Peyer's patch (tissue), 4 donors: ENCODE results near the gene NRAP.

Experiments used
- POLR2A ChIP-seq, 2 donors: fragments of 450-650 bp; IDR thresholded peaks; one replicate each; pipeline ENCODE4 v1.5.1; 2017; ENCODE audit warnings: antibody characterized with exemption in 2 of 2, mild to moderate bottlenecking in 2 of 2, moderate library complexity in 2 of 2
- TF ChIP-seq, protein P1 (sequence below), 6 experiments: fragments of 450-650 bp in 4 of 6; fragments of 200-600 bp in 2 of 6; sonication (generic) in 1 of 6; IDR thresholded peaks; one replicate each; pipeline ENCODE4 v1.5.1; 2017 to 2019; ENCODE audit warnings: antibody characterized with exemption in 6 of 6, mild to moderate bottlenecking in 3 of 6, moderate library complexity in 1 of 6

DNA sequence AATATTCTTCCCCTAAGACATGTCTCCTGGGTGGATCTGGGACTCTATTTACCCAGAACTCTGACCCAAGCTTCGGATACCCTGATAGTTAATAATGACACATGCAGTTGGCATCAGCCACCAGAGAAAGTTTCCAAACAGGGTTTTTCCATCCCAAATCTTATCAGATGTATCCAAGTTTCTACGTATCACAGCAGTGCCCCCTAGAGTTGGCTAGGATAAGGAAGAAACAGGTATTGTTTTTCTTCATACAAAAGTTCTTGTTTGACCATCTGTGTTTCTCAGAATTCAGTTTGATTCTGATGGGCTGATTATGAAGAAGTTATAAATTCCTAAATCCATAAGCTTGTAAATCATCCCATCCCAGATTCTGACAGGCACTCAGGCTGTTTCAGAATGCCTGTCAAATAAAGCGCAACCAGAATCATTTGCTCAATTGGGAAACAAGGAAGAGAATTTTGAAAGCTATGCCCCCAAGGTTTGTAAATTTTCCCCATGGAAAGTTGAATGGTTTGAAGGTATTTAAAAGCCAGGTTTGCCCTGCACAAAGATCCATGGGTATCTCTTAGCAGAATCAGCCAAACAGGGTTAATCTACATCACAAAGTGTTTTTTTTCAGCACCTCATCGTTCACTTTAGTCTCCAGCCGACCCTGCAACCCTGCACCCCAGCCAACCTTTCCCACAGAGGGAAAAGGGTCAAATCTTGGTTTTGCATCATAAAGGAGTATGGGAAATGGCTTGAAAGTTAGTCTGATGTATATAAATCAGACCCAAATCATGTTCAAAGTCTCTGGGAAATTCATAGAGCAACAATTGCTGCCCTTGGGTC lies 47.4 kb downstream of the NRAP start:
- TF ChIP-seq, protein P1, sequence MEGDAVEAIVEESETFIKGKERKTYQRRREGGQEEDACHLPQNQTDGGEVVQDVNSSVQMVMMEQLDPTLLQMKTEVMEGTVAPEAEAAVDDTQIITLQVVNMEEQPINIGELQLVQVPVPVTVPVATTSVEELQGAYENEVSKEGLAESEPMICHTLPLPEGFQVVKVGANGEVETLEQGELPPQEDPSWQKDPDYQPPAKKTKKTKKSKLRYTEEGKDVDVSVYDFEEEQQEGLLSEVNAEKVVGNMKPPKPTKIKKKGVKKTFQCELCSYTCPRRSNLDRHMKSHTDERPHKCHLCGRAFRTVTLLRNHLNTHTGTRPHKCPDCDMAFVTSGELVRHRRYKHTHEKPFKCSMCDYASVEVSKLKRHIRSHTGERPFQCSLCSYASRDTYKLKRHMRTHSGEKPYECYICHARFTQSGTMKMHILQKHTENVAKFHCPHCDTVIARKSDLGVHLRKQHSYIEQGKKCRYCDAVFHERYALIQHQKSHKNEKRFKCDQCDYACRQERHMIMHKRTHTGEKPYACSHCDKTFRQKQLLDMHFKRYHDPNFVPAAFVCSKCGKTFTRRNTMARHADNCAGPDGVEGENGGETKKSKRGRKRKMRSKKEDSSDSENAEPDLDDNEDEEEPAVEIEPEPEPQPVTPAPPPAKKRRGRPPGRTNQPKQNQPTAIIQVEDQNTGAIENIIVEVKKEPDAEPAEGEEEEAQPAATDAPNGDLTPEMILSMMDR (IDR thresholded peaks at IDR 0.05) = no peak
- TF ChIP-seq POLR2A (IDR thresholded peaks at IDR 0.05) = no peak
